OCI-LY7 (cell line): ENCODE measurements around the gene ENSA. TPM values are rescaled to one million over a fixed set of nuclear protein-coding genes. Genes with fewer than 3 reads are reported as not detected.

Experiments
- BruUV-seq: library from RNA; stranded (reverse); fragments of 400-500 nt; replicated peaks from 2 replicates; lab custom pipeline; 2021; lab: Mats Ljungman, UMichigan
- CTCF ChIA-PET: fragments of 300-600 bp; sonication (Branson Sonifier 250); formaldehyde crosslinking; loops from one replicate; lab custom pipeline; 2022; ENCODE audit warnings: antibody characterized with exemption; ENCODE audit not compliant: unreplicated experiment; lab: Charles Lee
- POLR2A ChIA-PET: fragments of 300-600 bp; sonication (Branson Sonifier 250); formaldehyde crosslinking; loops from one replicate; lab custom pipeline; 2022; ENCODE audit warnings: antibody characterized with exemption; lab: Charles Lee
- DNase-seq: peaks from one replicate; pipeline ENCODE4 v3.0.0-alpha.2; 2015; ENCODE audit warnings: low spot score
- H2AFZ ChIP-seq: fragments of 200-600 bp; sonication (generic), shearing (Covaris generic); 2 replicates; pipeline ENCODE4 v1.6.1; 2014; ENCODE audit warnings: mild to moderate bottlenecking, antibody characterized with exemption, low read length, moderate library complexity
- H3K27ac ChIP-seq: fragments of 200-600 bp; sonication (generic); 2 replicates; pipeline ENCODE4 v1.5.1; 2014; ENCODE audit warnings: mixed run types, low read depth, mild to moderate bottlenecking, moderate library complexity, low read length, inconsistent platforms; ENCODE audit not compliant: poor library complexity, severe bottlenecking
- H3K36me3 ChIP-seq: fragments of 200-600 bp; sonication (generic); 2 replicates; pipeline ENCODE4 v1.6.1; 2014; ENCODE audit warnings: mild to moderate bottlenecking, antibody characterized with exemption, low read length, moderate library complexity, mixed read lengths; ENCODE audit not compliant: insufficient read depth
- H3K4me1 ChIP-seq: fragments of 200-600 bp; sonication (generic); 2 replicates; pipeline ENCODE4 v1.5.1; 2014; ENCODE audit warnings: mild to moderate bottlenecking, low read length; ENCODE audit not compliant: insufficient read depth, poor library complexity, severe bottlenecking
- H3K4me2 ChIP-seq: fragments of 200-600 bp; sonication (generic); 2 replicates; pipeline ENCODE4 v1.6.1; 2014; ENCODE audit warnings: mild to moderate bottlenecking, low read length
- H3K4me3 ChIP-seq: fragments of 200-600 bp; sonication (generic); 2 replicates; pipeline ENCODE4 v1.5.1; 2014; ENCODE audit warnings: mild to moderate bottlenecking, low read depth, low read length; ENCODE audit not compliant: poor library complexity, severe bottlenecking
- H3K79me2 ChIP-seq: fragments of 200-600 bp; sonication (generic); 2 replicates; pipeline ENCODE4 v1.6.1; 2016; ENCODE audit warnings: low read depth, mild to moderate bottlenecking, low read length, moderate library complexity, mixed read lengths; ENCODE audit not compliant: insufficient read depth
- H3K9me2 ChIP-seq: fragments of 200-600 bp; sonication (generic); 2 replicates; pipeline ENCODE4 v1.6.1; 2016; ENCODE audit warnings: mild to moderate bottlenecking, low read length, mixed read lengths; ENCODE audit not compliant: insufficient read depth
- H3K9me3 ChIP-seq: fragments of 200-600 bp; sonication (generic); 2 replicates; pipeline ENCODE4 v1.6.1; 2014; ENCODE audit warnings: mild to moderate bottlenecking, mixed run types, low read length, mixed read lengths
- H4K20me1 ChIP-seq: fragments of 200-600 bp; sonication (generic); 2 replicates; pipeline ENCODE4 v1.6.1; 2014; ENCODE audit warnings: mild to moderate bottlenecking, antibody characterized with exemption, low read length, moderate library complexity, mixed read lengths; ENCODE audit not compliant: insufficient read depth
- EZH2phosphoT487 ChIP-seq: fragments of 200-600 bp; sonication (generic); IDR thresholded peaks from 2 replicates; pipeline ENCODE4 v1.6.1; 2018; ENCODE audit warnings: low read depth, borderline replicate concordance, mild to moderate bottlenecking, mixed run types, antibody characterized with exemption, low read length, moderate library complexity, mixed read lengths
- intact Hi-C: fragments of 100-400 bp; cut with micrococcal nuclease; formaldehyde crosslinking; loops from one replicate; pipeline ENCODE4 v1.10.0; 2022; ENCODE audit not compliant: unreplicated experiment
- total RNA-seq, 2 experiments: library from RNA; depleted of rRNA in 1 of 2; stranded (reverse); fragments of >200 nt in 1 of 2; shearing (Covaris generic) in 1 of 2; gene quantifications; 2 replicates each; pipeline ENCODE4 v1.2.3, GENCODE V29; 2014 to 2022
- TF ChIP-seq, protein P1 (sequence below): fragments of 200-600 bp; sonication (generic); conservative IDR thresholded peaks from 2 replicates; pipeline ENCODE4 v1.5.1; 2014; ENCODE audit warnings: mild to moderate bottlenecking, antibody characterized with exemption, low read length, moderate library complexity, mixed read lengths

Gene ENSA
- total RNA-seq, 2 experiments from 2014 or later, result 97.1 to 164 TPM

GRCh38 chr1:150620919-150621318, 8.5 kb downstream of the ENSA start:
- Histone ChIP-seq H3K27ac (no peak overlapping the region), H3K79me2 (peaks cover 5% of the 10 kb centered on the region; the same call in 1 of the 2 replicates), H3K4me3 (no peak overlapping the region), H2AFZ (no peak overlapping the region), H3K9me2 (no peaks in the 10 kb centered on the region), H3K4me1 (peaks cover 40% of the 10 kb centered on the region), H3K36me3 (peaks cover 89% of the 10 kb centered on the region), H3K4me2 (no peak overlapping the region), H4K20me1 (no peaks in the 10 kb centered on the region), H3K9me3 (no peaks in the 10 kb centered on the region)
- POLR2A ChIA-PET, result interaction anchor here (0.7 to 1.5 kb wide), 2 partner anchors 53 to 156 kb away, joined by 3 to 4 read pairs; no protein-coding TSS in a partner anchor
- DNase-seq, result no peak
- CTCF ChIA-PET, result interaction anchor here (1.5 to 2.4 kb wide), 2 partner anchors 9 to 59 kb away, joined by 4 to 12 read pairs; partner anchors contain the start of gene ENSA
- no TSS peak for BruUV-seq
- intact Hi-C loops, result loop anchor here (1.0 to 10.0 kb wide), 3 partner anchors 60 to 304 kb away; partner anchors contain the start of genes SETDB1 and TARS2
- TF ChIP-seq, protein P1, sequence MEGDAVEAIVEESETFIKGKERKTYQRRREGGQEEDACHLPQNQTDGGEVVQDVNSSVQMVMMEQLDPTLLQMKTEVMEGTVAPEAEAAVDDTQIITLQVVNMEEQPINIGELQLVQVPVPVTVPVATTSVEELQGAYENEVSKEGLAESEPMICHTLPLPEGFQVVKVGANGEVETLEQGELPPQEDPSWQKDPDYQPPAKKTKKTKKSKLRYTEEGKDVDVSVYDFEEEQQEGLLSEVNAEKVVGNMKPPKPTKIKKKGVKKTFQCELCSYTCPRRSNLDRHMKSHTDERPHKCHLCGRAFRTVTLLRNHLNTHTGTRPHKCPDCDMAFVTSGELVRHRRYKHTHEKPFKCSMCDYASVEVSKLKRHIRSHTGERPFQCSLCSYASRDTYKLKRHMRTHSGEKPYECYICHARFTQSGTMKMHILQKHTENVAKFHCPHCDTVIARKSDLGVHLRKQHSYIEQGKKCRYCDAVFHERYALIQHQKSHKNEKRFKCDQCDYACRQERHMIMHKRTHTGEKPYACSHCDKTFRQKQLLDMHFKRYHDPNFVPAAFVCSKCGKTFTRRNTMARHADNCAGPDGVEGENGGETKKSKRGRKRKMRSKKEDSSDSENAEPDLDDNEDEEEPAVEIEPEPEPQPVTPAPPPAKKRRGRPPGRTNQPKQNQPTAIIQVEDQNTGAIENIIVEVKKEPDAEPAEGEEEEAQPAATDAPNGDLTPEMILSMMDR, result no peak
- TF ChIP-seq EZH2phosphoT487, result no peak

- TF ChIP-seq, protein P1, result peak; percentile 76
- TF ChIP-seq EZH2phosphoT487, result no peak
- CTCF ChIA-PET, result interaction anchor here (1.5 to 2.4 kb wide), 2 partner anchors 10 to 58 kb away, joined by 4 to 12 read pairs; partner anchors contain the start of gene ENSA
- no peak overlapping the region for H2AFZ ChIP-seq
- H3K9me2 ChIP-seq, result no peaks in the 10 kb centered on the region
- peaks cover 48% of the 10 kb centered on the region for H3K4me1 ChIP-seq
- peaks cover 89% of the 10 kb centered on the region for H3K36me3 ChIP-seq
- no peaks in the 10 kb centered on the region for H4K20me1 ChIP-seq
- H3K4me3 ChIP-seq, result no peak overlapping the region
- DNase-seq, result peak; percentile 50
- H3K27ac ChIP-seq, result peak overlapping the region; percentile 18
- POLR2A ChIA-PET, result interaction anchor here (0.6 to 1.6 kb wide), 8 partner anchors 10 to 456 kb away, joined by 3 to 9 read pairs (median 4); partner anchors contain the start of gene ENSA
- BruUV-seq, result no TSS peak
- H3K79me2 ChIP-seq, result peaks cover 3% of the 10 kb centered on the region; the same call in 1 of the 2 replicates
- intact Hi-C loops, result loop anchor here (10.0 kb wide), 2 partner anchors 135 to 305 kb away; partner anchors contain the start of genes SETDB1 and TARS2
- no peak overlapping the region for H3K4me2 ChIP-seq
- H3K9me3 ChIP-seq, result no peaks in the 10 kb centered on the region
Measured at GRCh38 chr1:150619576-150620509, 9.6 kb downstream of the ENSA start.
